Measurements from ENCODE around the gene INSIG2.

Gene INSIG2

GRCh38 chr2:118102433-118103082 is 14.3 kb downstream of the INSIG2 start:
- DNase-seq: no peak

DNA sequence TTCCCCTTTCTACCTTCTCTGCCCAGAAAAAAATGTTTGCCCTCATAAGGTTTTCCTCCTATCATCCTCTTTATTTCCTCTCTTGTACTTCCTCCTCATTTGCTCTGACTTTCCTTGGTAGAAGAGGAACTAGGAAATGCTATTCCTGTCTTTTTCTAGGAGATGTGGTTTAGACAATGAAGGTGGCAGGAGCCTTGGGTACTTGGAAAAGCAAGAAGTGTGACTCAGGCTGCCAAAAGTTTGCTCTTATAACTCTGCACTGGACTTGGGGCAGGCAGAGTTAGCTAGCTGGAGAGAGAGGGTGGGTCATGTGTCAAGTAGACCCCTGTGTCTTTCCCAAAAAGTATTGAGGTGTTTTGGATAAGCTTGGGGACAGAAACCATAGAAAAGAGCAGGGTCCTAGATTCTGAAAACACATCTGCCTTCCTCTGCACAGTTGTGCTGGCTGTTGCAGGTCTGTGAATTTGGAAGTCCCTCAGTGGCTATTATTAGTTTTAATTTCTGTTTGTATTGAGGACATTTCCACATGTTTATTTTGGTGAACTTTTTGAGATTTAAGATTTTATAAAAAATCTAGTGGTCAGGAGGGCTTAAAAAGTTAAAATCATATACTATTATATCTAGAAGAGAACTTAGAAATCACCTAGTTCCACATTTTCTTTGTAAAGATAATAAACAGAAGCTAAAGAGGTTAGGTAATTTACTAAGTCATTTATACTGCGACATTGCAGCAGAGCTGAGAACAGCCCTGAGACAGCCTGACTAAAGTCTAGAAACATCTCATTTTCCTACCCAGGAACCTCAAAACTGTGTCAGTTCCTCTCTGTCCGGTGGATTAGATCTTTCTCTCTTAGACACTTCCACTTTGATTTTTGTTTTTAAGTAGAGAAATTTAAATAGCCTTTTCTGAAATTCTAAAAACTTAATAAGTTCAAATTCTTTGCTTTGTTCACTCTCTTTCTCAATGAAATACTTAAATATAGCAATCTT is 16.0 kb downstream of the INSIG2 start:
- peak in 1 of 5 experiments; percentile 44 for DNase-seq

GRCh38 chr2:118105497-118105896 is 17.2 kb downstream of the INSIG2 start:
- no peak for DNase-seq

- DNase-seq: no peak
These were observed 18.7 kb downstream of the INSIG2 start for GRCh38 chr2:118106926-118107325.

GRCh38 chr2:118110310-118110709 is 22.0 kb downstream of the INSIG2 start:
- DNase-seq: no peak

GRCh38 chr2:118110991-118111390 is 22.7 kb downstream of the INSIG2 start:
- DNase-seq: no peak

DNA sequence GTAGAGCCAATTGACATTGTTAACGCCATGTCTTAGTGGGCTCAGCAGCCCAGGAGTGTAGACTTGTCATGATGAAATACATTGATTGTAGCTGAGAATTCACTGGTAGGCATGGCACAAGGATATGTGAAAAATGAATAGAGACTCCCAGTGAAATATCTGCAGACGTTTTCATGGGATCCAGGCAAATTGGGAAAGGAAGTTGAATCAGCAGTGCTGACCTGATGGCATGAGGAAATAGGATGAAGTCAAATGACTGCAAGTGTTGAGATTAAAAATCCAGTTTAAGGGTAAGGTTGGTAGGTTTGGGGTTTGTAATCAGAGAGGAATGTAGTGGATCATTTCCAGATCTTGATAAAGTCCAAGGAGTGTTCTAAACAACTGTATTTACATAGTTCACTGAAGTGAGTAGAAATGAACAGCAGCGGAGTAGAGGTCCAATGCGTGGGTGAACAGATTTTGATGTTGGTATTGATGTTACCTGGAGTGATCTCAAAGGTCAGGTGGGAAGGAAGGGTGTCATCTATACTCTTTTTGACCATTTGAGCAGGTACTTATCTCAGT is 24.6 kb downstream of the INSIG2 start:
- no peak for DNase-seq

GRCh38 chr2:118114863-118115262 is 26.6 kb downstream of the INSIG2 start:
- no peak for DNase-seq

GRCh38 chr2:118115761-118116160 is 27.5 kb downstream of the INSIG2 start:
- no peak for DNase-seq

DNA sequence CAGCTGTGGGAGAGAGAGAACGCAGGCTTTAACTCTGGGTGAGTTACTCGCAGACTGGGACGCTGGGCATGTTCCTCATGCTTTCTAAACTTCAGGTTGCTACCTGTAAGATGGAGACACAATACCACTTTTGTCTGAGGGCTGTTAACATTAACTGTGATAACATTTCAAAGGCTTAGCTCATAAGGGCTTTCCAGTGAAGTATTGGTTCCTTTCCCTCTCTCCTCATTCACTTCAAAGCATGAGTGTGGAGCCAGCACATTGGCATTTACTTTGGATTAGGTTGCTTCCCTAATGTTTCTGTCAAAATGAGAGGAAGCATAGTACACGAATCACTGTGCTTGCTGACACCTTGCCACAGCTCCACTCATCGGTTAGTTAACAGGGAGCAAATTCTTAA is 30.2 kb downstream of the INSIG2 start:
- DNase-seq: no peak

- no peak for DNase-seq
These were observed 31.0 kb downstream of the INSIG2 start for GRCh38 chr2:118119158-118119727.

DNA sequence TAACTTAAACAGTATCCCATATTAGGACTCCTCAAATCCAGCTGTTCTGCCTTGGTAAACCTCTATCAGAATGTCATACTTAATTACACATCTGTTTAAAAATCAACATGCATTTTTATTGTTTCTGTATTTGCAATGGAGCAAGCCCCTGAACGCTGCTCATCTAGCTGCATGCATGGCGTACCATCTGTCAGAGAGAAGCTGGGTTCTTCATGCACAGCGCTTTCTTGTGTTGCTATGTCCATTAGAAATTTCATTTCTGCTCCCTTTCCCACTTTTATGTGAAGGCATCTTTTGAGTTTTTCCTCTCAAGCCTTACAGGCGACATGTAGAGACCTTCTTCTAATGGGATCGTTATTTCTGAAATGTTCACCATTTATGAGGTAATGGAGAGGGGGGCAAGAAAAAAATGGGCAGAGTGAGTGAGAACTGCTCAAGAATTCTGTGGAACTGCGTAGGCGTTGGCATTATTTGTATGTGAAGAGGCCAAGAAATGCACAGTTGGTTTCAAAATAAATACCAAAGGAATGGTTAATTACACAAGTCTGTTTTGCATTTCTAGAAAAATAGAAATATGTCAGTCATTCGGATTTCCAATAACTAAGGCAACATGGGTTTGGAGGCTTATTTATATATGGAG is 31.6 kb downstream of the INSIG2 start:
- DNase-seq: no peak

DNA sequence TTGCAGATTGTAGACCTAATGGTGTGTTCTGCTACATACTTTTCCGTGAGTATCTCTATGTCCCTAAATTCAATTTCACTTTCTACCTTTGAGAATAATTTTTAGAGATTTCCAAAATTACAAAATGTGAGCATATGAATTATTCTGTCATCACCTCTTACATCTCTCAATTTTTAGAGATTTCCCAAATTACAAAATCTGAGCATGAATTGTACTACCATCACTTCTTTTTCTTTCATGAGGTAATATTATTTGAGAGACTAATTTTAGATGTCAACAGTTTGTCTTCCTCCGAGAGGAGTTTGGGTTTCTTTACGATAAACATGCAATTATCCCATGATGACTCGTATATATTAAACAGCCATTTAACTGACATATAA is 32.1 kb downstream of the INSIG2 start:
- no peak for DNase-seq

- DNase-seq: no peak
These were observed 32.8 kb downstream of the INSIG2 start for GRCh38 chr2:118121101-118121500.

- DNase-seq: no peak
These were observed 33.8 kb downstream of the INSIG2 start for GRCh38 chr2:118121986-118122524.

DNA sequence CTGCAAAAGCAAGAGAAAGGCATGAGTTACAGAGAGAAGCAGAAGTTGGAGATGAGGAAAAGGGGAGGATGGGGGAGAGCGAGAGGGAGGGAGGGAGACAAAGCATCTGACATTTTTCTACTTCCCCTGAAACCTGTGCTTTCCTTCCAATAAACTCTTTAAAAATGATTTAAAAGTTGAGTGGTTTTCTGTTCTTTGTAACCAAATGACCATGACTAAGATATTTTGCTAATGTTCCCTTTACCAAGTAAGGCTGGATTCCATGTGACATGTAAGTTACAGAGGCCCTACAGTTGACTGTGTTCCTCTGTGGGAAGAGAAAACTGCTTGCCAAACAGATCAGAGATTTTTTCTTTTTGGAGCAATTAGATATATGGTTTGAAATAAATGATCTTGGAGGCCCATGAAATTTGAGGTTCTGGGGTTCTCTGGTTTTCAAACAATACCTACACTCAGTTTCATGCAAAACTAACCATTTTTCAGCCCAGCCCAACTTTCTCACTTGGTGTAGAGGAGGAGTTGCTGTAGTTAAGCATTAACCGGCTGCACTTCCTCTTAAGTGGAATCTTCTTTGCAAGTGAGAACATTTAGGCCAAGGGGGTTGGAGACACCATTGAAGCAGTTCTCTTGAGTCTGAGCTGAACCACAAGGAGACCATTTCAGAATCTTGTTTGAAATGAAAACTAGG is 34.5 kb downstream of the INSIG2 start:
- no peak for DNase-seq

DNA sequence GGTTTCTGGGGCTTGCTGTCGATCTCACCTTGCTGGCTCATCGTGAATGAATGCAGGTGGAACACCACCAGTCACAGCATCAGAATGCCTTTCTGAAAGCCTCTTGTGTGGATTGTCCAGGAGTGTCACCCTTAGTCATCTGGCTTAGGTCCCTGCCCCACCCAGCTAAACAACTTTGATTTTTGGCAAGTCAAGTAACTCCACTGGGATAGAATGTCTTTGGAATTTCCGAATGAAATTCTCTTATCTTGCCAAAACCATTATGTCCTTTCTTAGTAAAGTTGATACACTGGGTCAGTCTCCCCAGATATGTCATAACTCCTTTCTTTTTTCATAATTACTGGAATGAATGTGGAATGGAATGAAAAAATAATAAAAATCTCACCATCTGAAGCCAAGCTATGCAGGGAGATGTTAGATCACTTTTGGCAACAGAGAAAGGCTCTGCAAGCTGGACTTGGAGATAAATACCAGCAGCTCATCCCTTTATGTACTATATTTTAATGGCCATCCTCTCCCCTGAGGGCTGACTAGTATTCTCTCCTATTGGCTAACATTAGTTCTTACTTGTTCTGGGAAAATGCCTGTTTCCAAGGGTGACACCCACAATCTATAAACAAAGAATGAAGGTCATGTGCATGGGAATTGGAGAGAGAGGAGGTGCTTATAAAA is 35.4 kb downstream of the INSIG2 start:
- DNase-seq: no peak

DNA sequence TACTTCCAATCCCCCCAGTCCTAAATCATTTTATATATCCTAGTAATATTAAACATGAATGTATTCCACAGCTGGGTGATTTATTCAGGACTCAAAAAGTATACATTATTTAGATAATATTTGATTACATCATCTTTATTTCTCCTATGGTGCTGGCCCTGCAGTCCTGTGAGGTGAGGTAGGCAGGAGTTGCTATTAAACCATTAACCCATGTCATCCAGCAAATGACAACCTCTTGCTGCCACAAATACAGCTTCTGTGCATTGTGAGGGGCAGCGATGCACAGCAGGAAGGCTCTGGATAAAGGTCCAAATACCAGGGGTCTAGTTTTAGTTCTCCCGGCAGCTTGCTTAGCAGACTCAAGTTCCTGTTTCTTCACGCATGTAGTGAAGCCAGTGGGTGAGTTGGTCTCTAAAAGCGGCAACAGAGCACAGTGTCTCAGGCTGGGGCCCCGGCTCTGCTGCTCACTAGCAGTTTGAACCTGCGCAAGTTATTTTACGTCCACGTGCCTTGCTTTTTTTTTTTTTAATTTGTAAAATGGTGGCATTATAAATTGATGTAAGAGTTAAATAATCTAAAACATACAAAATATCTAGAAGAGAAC is 36.1 kb downstream of the INSIG2 start:
- no peak for DNase-seq

- DNase-seq: no peak
These were observed 39.0 kb downstream of the INSIG2 start for GRCh38 chr2:118127250-118127649.

GRCh38 chr2:118128826-118129225 is 40.6 kb downstream of the INSIG2 start:
- DNase-seq: no peak

GRCh38 chr2:118130385-118130784 is 42.1 kb downstream of the INSIG2 start:
- DNase-seq: no peak
